Activated CD4-positive, alpha-beta memory T cell treated with anti-CD3 and anti-CD28 coated beads, Interleukin-2, amount 10 ng/mL, durations not matched to agents 7 days and 5 days (primary cell): ENCODE data around the gene TIMP2. TPM values are rescaled to one million over a fixed set of nuclear protein-coding genes. Genes with fewer than 3 reads are reported as not detected.
"Not testable (repeated sequence)": the region's sequence is repeated elsewhere in the genome, so short reads cannot be mapped to it uniquely, and the experiment has no call there.

Experiments used
- CTCF ChIA-PET: fragments of 350-600 bp; sonication (Branson Sonifier 250); formaldehyde crosslinking; loops from one replicate; lab custom pipeline; 2021; ENCODE audit warnings: antibody characterized with exemption, inconsistent platforms; lab: Charles Lee
- POLR2A ChIA-PET: fragments of 350-600 bp; sonication (Branson Sonifier 250); formaldehyde crosslinking; loops from one replicate; lab custom pipeline; 2021; ENCODE audit warnings: antibody characterized with exemption; lab: Charles Lee
- DNase-seq: peaks from one replicate; pipeline ENCODE4 v3.0.0-alpha.2; 2020
- H3K27ac Mint-ChIP-seq: one replicate; pipeline ENCODE4 v1.8.0; 2021; ENCODE audit warnings: mild to moderate bottlenecking, mixed read lengths
- H3K27me3 Mint-ChIP-seq: one replicate; pipeline ENCODE4 v1.8.0; 2021; ENCODE audit warnings: mixed read lengths
- H3K36me3 Mint-ChIP-seq: one replicate; pipeline ENCODE4 v1.8.0; 2021; ENCODE audit warnings: low read depth, mixed read lengths
- H3K4me1 Mint-ChIP-seq: one replicate; pipeline ENCODE4 v1.8.0; 2021; ENCODE audit warnings: mixed read lengths
- H3K4me3 Mint-ChIP-seq: one replicate; pipeline ENCODE4 v1.8.0; 2021; ENCODE audit warnings: mild to moderate bottlenecking, mixed read lengths
- H3K9me3 Mint-ChIP-seq: one replicate; pipeline ENCODE4 v1.8.0; 2021; ENCODE audit warnings: mixed read lengths
- total RNA-seq, 2 experiments: library from RNA; stranded (reverse); gene quantifications; one replicate each; pipeline ENCODE4 v1.2.3, GENCODE V29; 2021

TIMP2 gene
- total RNA-seq, 2 experiments from 2014 or later = 3.3 TPM

GRCh38 chr17:78965491-78965924 is 40.3 kb upstream of the TIMP2 start:
- POLR2A ChIA-PET = no interaction called here
- DNase-seq = no peak
- H3K27me3 Mint-ChIP-seq = peaks cover 2% of the 10 kb centered on the region
- no peak overlapping the region for H3K27ac Mint-ChIP-seq
- H3K4me3 Mint-ChIP-seq = no peak overlapping the region
- peaks cover 2% of the 10 kb centered on the region for H3K4me1 Mint-ChIP-seq
- peaks cover 5% of the 10 kb centered on the region for H3K36me3 Mint-ChIP-seq
- no peaks in the 10 kb centered on the region for H3K9me3 Mint-ChIP-seq
- CTCF ChIA-PET = no interaction called here

GRCh38 chr17:78963378-78963777 is 38.2 kb upstream of the TIMP2 start:
- Mint-ChIP-seq H3K4me3 (no peak overlapping the region), H3K36me3 (no peaks in the 10 kb centered on the region), H3K9me3 (no peaks in the 10 kb centered on the region), H3K27me3 (peaks cover 2% of the 10 kb centered on the region), H3K4me1 (no peaks in the 10 kb centered on the region), H3K27ac (no peak overlapping the region)
- no peak for DNase-seq
- CTCF ChIA-PET = no interaction called here
- POLR2A ChIA-PET = no interaction called here

GRCh38 chr17:78962984-78963348 is 37.8 kb upstream of the TIMP2 start:
- H3K4me3 Mint-ChIP-seq, H3K27ac Mint-ChIP-seq, POLR2A ChIA-PET: not testable (repeated sequence)

GRCh38 chr17:78962345-78962983 is 37.3 kb upstream of the TIMP2 start:
- no peak overlapping the region for H3K4me3 Mint-ChIP-seq
- no peak for DNase-seq
- POLR2A ChIA-PET = no interaction called here
- CTCF ChIA-PET = interaction anchor here (1.3 kb wide), 1 partner anchor 9 kb away, joined by 3 read pairs; no protein-coding TSS in a partner anchor
- H3K36me3 Mint-ChIP-seq = no peaks in the 10 kb centered on the region
- no peak overlapping the region for H3K27ac Mint-ChIP-seq
- H3K27me3 Mint-ChIP-seq = peaks cover 2% of the 10 kb centered on the region
- no peaks in the 10 kb centered on the region for H3K4me1 Mint-ChIP-seq
- H3K9me3 Mint-ChIP-seq = no peaks in the 10 kb centered on the region

More at GRCh38 chr17:78962984-78963348, 37.8 kb upstream of the TIMP2 start:
- H3K36me3 Mint-ChIP-seq, H3K9me3 Mint-ChIP-seq, H3K4me1 Mint-ChIP-seq, H3K27me3 Mint-ChIP-seq, DNase-seq: not testable (repeated sequence)
- CTCF ChIA-PET = interaction anchor here (1.3 kb wide), 1 partner anchor 9 kb away, joined by 3 read pairs; no protein-coding TSS in a partner anchor

- ChIA-PET CTCF (interaction anchor here (1.3 kb wide), 1 partner anchor 10 kb away, joined by 3 read pairs; no protein-coding TSS in a partner anchor), POLR2A (no interaction called here)
- Mint-ChIP-seq H3K36me3 (no peaks in the 10 kb centered on the region), H3K27me3 (peaks cover 2% of the 10 kb centered on the region), H3K4me1 (no peaks in the 10 kb centered on the region), H3K9me3 (no peaks in the 10 kb centered on the region), H3K4me3 (no peak overlapping the region), H3K27ac (no peak overlapping the region)
- DNase-seq = no peak
Measured at GRCh38 chr17:78961571-78961970, 36.4 kb upstream of the TIMP2 start.

GRCh38 chr17:78960928-78961327 is 35.7 kb upstream of the TIMP2 start:
- CTCF ChIA-PET = no interaction called here

GRCh38 chr17:78959803-78960202 is 34.6 kb upstream of the TIMP2 start:
- POLR2A ChIA-PET = no interaction called here
- peaks cover 1% of the 10 kb centered on the region for H3K4me1 Mint-ChIP-seq
- CTCF ChIA-PET = interaction anchor here (1.0 kb wide), 1 partner anchor 11 kb away, joined by 3 read pairs; no protein-coding TSS in a partner anchor
- H3K36me3 Mint-ChIP-seq = no peaks in the 10 kb centered on the region
- no peaks in the 10 kb centered on the region for H3K9me3 Mint-ChIP-seq
- no peak overlapping the region for H3K4me3 Mint-ChIP-seq
- H3K27ac Mint-ChIP-seq = no peak overlapping the region
- no peak for DNase-seq
- H3K27me3 Mint-ChIP-seq = peaks cover 3% of the 10 kb centered on the region

More at GRCh38 chr17:78960928-78961327, 35.7 kb upstream of the TIMP2 start:
- no peak overlapping the region for H3K4me3 Mint-ChIP-seq
- no peaks in the 10 kb centered on the region for H3K4me1 Mint-ChIP-seq
- DNase-seq = no peak
- no peak overlapping the region for H3K27ac Mint-ChIP-seq
- H3K27me3 Mint-ChIP-seq = peaks cover 2% of the 10 kb centered on the region
- H3K36me3 Mint-ChIP-seq = no peaks in the 10 kb centered on the region
- POLR2A ChIA-PET = no interaction called here
- no peaks in the 10 kb centered on the region for H3K9me3 Mint-ChIP-seq

GRCh38 chr17:78958641-78959127 is 33.5 kb upstream of the TIMP2 start:
- Mint-ChIP-seq H3K36me3 (no peaks in the 10 kb centered on the region), H3K27me3 (peaks cover 3% of the 10 kb centered on the region), H3K9me3 (no peaks in the 10 kb centered on the region), H3K4me3 (no peak overlapping the region), H3K27ac (no peak overlapping the region), H3K4me1 (peaks cover 3% of the 10 kb centered on the region)
- no peak for DNase-seq
- POLR2A ChIA-PET = no interaction called here
- CTCF ChIA-PET = interaction anchor here (1.3 kb wide), 1 partner anchor 93 kb away, joined by 5 read pairs; no protein-coding TSS in a partner anchor

GRCh38 chr17:78957128-78957527 is 31.9 kb upstream of the TIMP2 start:
- POLR2A ChIA-PET = no interaction called here

GRCh38 chr17:78956254-78956653 is 31.1 kb upstream of the TIMP2 start:
- POLR2A ChIA-PET = no interaction called here
- Mint-ChIP-seq H3K9me3 (peaks cover 3% of the 10 kb centered on the region), H3K4me1 (peaks cover 3% of the 10 kb centered on the region), H3K27me3 (peaks cover 2% of the 10 kb centered on the region), H3K4me3 (no peak overlapping the region), H3K27ac (no peak overlapping the region), H3K36me3 (no peaks in the 10 kb centered on the region)
- CTCF ChIA-PET = interaction anchor here (1.1 kb wide), 1 partner anchor 91 kb away, joined by 3 read pairs; no protein-coding TSS in a partner anchor
- no peak for DNase-seq

More at GRCh38 chr17:78957128-78957527, 31.9 kb upstream of the TIMP2 start:
- H3K27me3 Mint-ChIP-seq = peaks cover 3% of the 10 kb centered on the region
- CTCF ChIA-PET = interaction anchor here (1.1 to 1.3 kb wide), 2 partner anchors 91 to 92 kb away, joined by 3 to 5 read pairs; no protein-coding TSS in a partner anchor
- no peak overlapping the region for H3K4me3 Mint-ChIP-seq
- H3K4me1 Mint-ChIP-seq = peaks cover 3% of the 10 kb centered on the region
- DNase-seq = no peak
- no peaks in the 10 kb centered on the region for H3K9me3 Mint-ChIP-seq
- H3K27ac Mint-ChIP-seq = no peak overlapping the region
- no peaks in the 10 kb centered on the region for H3K36me3 Mint-ChIP-seq

GRCh38 chr17:78954684-78955083 is 29.5 kb upstream of the TIMP2 start:
- Mint-ChIP-seq H3K36me3 (no peaks in the 10 kb centered on the region), H3K27ac (no peak overlapping the region), H3K4me1 (peaks cover 3% of the 10 kb centered on the region), H3K9me3 (peaks cover 15% of the 10 kb centered on the region), H3K4me3 (no peak overlapping the region), H3K27me3 (peaks cover 3% of the 10 kb centered on the region)
- ChIA-PET CTCF (no interaction called here), POLR2A (no interaction called here)
- no peak for DNase-seq

GRCh38 chr17:78953356-78954350 is 28.5 kb upstream of the TIMP2 start:
- CTCF ChIA-PET = interaction anchor here (1.0 kb wide), 1 partner anchor 17 kb away, joined by 3 read pairs; no protein-coding TSS in a partner anchor
- DNase-seq = no peak
- Mint-ChIP-seq H3K4me1 (peaks cover 3% of the 10 kb centered on the region), H3K27ac (no peak overlapping the region), H3K9me3 (peaks cover 15% of the 10 kb centered on the region), H3K36me3 (no peaks in the 10 kb centered on the region), H3K27me3 (peaks cover 3% of the 10 kb centered on the region), H3K4me3 (no peak overlapping the region)
- POLR2A ChIA-PET = no interaction called here
